ENCODE results near the gene MTOR.
"Not testable (repeated sequence)": the region's sequence is repeated elsewhere in the genome, so short reads cannot be mapped to it uniquely, and the experiment has no call there.

Gene MTOR

DNA sequence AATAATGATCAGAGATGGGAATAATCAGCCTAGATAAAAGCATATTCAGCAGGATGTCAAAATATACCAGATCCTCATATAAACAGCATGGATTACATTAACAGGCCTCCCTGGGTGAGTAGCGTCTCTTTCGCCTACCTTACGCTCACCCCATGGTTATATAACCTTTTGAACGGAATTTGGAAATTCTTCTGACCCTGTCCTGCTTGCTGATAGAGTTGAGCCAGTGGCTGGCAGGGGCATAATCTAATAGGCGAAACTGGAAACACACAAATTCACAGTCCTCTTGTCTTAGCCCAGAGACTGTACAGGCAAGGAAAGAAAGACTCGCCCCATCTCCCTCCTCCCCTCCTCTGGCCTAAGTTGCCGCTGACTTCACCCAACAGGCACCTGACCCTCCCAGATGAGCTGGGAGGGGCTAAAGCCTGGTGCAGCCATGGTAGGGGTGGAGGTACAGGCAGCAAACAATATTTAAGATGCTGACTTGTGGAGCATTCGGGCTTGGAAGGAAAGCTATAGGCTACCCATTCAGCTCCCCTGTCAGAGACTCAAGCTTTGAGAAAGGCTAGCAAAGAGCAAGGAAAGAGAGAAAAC is 73.4 kb downstream of the MTOR start, which contains the start of gene ANGPTL7:
ANGPTL7 (plus strand) TSS at position 498 of the 594 bp plus-strand sequence. CDS start 225 bp downstream, outside the sequence.
- no peak within 1 kb of the TSS for H3K4me3 ChIP-seq (ENCODE audit: low read length)
- TF ChIP-seq ZNF274 (IDR thresholded peaks at IDR 0.05; ENCODE audit: low read depth, low read length), result no peak

DNA sequence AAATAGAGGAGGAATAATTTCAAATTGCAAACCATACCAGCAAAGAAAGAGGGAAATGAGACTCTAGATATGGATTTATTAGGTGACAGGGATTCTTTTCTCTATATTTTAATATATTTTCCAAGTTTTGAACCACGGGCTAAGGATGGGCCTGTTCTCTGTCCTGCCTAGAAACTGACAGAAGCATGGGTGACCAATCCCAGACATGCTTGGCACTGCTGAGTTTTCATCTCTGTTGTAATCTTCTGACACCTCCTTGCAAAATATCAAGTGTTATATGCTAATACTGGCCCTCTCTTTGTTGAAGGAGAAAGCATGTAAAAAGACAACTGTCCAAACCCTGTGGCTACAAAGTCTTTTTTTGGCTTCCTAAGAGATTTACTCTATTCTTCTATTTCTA is 74.0 kb downstream of the MTOR start:
- no peak overlapping the region for H3K4me3 ChIP-seq (ENCODE audit: low read length)
- no peak for TF ChIP-seq ZNF274 (IDR thresholded peaks at IDR 0.05; ENCODE audit: low read depth, low read length)

DNA sequence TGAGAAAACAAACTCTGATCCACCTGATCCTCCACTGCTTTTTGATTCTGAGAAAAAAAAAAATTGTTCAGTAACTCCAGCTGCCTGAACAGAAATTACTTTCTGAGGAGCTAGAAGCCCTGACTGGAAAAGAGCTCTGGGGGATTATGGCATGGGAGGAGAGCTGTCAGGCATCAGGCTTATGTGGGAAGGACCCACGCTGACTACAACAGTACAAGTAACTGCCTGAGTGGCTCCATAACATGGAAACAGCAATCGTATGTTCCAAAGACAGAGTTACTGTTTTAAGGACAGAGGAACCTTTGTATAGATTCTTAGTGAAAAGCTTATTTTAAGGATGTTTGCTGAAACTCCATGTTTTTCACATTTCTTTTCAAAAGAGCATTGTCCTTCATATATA is 74.4 kb downstream of the MTOR start:
- H3K4me3 ChIP-seq (ENCODE audit: low read length), result no peak overlapping the region
- TF ChIP-seq ZNF274 (IDR thresholded peaks at IDR 0.05; ENCODE audit: low read depth, low read length), result no peak

- H3K4me3 ChIP-seq (ENCODE audit: low read length), result no peak overlapping the region
- no peak for TF ChIP-seq ZNF274 (IDR thresholded peaks at IDR 0.05; ENCODE audit: low read depth, low read length)
Measured at GRCh38 chr1:11187494-11187893, 74.9 kb downstream of the MTOR start.

DNA sequence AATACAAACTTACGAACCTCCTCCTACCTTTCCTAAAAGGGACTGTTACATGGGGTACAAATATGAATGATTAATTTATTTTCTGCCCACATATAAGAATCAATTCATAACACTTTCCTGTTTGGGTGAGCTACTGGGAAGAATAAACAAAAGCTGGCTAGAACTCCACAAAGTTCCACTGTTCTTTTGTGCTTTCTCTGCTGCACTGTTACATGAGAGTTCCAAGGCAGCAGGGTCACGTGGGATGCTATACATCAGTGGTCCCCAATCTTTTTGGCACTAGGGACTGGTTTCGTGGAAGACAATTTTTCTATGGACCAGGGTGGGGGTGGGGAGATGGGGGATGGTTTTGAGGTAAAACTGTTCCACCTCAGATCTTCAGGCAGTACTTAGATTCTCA is 75.4 kb downstream of the MTOR start:
- no peak overlapping the region for H3K4me3 ChIP-seq (ENCODE audit: low read length)
- TF ChIP-seq ZNF274 (IDR thresholded peaks at IDR 0.05; ENCODE audit: low read depth, low read length), result no peak

DNA sequence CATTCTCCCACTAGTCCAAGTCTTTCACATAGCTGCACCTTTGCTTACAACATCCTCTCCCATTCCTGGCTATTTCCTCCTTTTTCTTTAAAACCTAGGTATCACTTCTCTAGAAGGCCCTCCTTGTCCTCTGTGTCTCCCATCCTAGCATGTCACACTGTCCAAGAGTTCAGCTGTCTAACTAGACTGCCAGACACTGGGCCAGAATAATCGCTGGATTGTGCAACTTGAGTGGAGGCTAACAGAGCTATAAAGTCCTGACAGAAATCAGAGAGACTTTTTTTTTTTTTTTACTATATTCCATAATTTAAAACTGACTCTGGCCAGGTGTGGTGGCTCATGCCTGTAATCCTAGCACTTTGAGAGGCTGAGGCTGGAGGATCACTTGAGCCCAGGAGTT is 77.4 kb downstream of the MTOR start:
- H3K4me3 ChIP-seq (ENCODE audit: low read length), result no peak overlapping the region
- no peak for TF ChIP-seq ZNF274 (IDR thresholded peaks at IDR 0.05; ENCODE audit: low read depth, low read length)

DNA sequence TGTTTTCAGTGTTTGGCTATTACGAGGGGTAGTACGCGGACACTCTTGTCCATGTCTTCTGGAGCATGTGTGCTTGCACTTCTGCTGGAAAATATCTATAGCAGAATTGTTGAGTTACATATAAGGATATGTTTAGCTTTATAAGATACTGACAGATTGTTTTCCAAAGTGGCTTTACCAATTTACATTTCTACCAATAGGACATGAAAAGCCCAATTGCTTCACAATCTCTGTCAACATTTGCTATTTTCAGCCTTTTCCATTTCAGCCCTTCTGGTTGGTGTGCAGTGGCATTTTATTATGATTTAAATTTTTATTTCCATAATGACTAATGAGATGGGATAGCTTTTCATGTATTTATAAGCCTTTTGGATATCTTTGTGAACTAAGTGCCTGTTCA is 79.5 kb downstream of the MTOR start:
- no peak overlapping the region for H3K4me3 ChIP-seq (ENCODE audit: low read length)
- no peak for TF ChIP-seq ZNF274 (IDR thresholded peaks at IDR 0.05; ENCODE audit: low read depth, low read length)

DNA sequence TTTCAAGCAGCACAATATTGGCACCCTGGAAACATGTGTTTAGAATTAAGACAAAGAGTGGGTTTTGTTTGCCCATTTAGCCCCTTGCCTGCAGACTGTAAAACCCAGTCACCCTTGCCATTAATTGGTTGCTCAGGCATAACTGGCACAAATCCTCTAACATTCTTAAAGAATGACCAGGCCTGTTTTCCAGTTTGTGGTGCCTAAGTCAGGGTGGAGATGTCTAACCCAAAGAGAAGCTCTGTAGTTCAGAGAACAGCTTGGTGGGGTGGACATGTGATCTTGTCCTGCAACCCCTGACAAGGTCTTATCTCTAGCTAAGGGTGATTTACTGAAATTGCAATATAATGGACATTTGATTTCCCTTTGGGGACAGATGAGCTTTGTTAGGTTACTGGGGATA is 82.0 kb downstream of the MTOR start:
- no peak for TF ChIP-seq ZNF274 (IDR thresholded peaks at IDR 0.05; ENCODE audit: low read depth, low read length)
- no peak overlapping the region for H3K4me3 ChIP-seq (ENCODE audit: low read length)

DNA sequence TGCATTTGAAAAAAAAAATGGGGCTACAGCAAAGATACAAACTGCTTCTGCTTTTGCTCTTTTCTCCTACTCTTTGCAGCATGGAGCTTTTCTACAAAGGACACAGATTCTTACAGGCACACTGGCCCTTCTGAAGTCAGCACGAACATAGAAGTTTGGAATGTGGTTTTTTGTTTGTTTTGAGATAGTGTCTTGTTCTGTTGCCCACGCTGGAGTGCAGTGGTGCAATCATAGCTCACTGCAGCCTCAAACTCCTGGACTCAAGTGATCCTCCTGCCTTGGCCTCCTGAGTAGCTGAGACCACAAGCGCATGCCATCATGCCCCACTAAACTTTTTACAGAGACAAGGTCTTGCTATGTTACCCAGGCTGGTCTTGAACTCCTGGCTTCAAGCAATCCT is 82.6 kb downstream of the MTOR start:
- H3K4me3 ChIP-seq (ENCODE audit: low read length), result not testable (repeated sequence)

DNA sequence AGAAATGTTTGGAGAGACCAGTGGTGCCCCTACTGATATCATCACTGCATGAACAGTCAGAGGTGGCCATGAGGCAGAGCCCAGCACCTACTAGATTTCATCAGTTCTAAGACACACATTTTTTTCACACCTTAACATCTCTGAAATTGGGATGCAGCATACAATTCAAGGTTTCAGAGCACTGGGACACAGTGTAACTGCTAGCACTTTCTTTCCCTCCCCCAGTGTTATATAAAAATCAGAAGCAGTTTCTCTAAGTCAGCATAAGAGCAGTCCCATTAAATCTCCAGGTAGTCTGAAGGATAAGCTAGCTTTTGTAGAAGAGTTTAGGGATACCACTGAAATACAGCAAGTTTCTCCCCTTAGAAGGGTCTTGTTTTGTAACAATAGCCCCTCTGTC is 83.2 kb downstream of the MTOR start:
- no peak overlapping the region for H3K4me3 ChIP-seq (ENCODE audit: low read length)
- no peak for TF ChIP-seq ZNF274 (IDR thresholded peaks at IDR 0.05; ENCODE audit: low read depth, low read length)

- TF ChIP-seq ZNF274 (IDR thresholded peaks at IDR 0.05; ENCODE audit: low read depth, low read length), result no peak
- no peak overlapping the region for H3K4me3 ChIP-seq (ENCODE audit: low read length)
Measured at GRCh38 chr1:11178021-11179015, 84.0 kb downstream of the MTOR start.

- H3K4me3 ChIP-seq (ENCODE audit: low read length), result no peak overlapping the region
- TF ChIP-seq ZNF274 (IDR thresholded peaks at IDR 0.05; ENCODE audit: low read depth, low read length), result no peak
Measured at GRCh38 chr1:11176081-11176706, 86.2 kb downstream of the MTOR start.

GRCh38 chr1:11175461-11175860 is 86.9 kb downstream of the MTOR start:
- no peak overlapping the region for H3K4me3 ChIP-seq (ENCODE audit: low read length)
- TF ChIP-seq ZNF274 (IDR thresholded peaks at IDR 0.05; ENCODE audit: low read depth, low read length), result no peak

- H3K4me3 ChIP-seq (ENCODE audit: low read length), result no peak overlapping the region
Measured at GRCh38 chr1:11174261-11174942, 87.9 kb downstream of the MTOR start.

More at GRCh38 chr1:11174261-11174942, 87.9 kb downstream of the MTOR start:
- TF ChIP-seq ZNF274 (IDR thresholded peaks at IDR 0.05; ENCODE audit: low read depth, low read length), result no peak
